SH-SY5Y (cell line): ENCODE data around the gene IL33.

ENCODE experiments used
- GATA2 ChIP-seq: IDR thresholded peaks from 2 replicates; pipeline ENCODE4 v1.6.1; 2011; ENCODE audit warnings: mild to moderate bottlenecking, low read depth, low read length
- GATA3 ChIP-seq: IDR thresholded peaks from 2 replicates; pipeline ENCODE4 v1.6.1; 2011; ENCODE audit warnings: low read depth, mild to moderate bottlenecking, low read length, moderate library complexity

The IL33 gene

DNA sequence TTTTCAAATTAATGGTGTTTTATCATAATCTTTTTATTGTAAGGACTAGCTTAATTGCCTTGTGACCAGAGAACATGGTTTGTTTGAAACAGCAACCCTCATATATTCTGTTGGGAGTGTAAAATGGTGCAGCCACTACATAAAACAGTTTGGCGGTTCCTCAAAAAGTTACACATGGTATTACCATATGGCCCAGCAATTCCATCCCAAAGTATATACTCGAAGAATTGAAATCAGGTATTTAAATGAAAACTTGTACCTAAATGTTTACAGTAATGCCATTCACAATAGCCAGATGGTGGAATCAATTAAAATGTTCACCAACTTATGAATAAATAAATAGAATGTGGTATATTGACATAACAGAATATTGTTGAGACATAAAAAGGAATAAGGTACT lies 14.8 kb upstream of the IL33 start:
- TF ChIP-seq GATA2 (no peak), GATA3 (no peak)

DNA sequence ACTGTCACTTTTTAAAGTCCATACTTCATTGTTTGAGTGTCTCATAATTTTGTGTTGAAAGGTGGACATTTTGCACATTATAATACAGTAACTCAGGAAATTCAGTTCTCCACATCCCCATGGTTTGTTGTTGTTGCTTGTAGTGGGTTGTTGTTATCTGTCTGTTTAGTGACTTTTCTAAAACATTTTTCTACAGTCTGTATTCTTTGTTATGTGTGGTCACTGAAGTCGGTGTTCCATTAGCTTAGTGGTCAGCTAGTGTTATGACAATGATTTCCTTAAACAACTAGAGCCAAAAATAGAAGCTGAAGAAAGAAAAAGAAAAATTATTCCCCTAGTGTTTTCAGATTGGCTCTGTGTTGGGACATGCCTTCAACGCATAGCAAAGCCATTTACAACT lies 5.6 kb upstream of the IL33 start:
- TF ChIP-seq GATA2, result no peak
- TF ChIP-seq GATA3, result no peak

- no peak for TF ChIP-seq GATA3
- TF ChIP-seq GATA2, result no peak
These were observed 2.8 kb upstream of the IL33 start for GRCh38 chr9:6212722-6213375.

DNA sequence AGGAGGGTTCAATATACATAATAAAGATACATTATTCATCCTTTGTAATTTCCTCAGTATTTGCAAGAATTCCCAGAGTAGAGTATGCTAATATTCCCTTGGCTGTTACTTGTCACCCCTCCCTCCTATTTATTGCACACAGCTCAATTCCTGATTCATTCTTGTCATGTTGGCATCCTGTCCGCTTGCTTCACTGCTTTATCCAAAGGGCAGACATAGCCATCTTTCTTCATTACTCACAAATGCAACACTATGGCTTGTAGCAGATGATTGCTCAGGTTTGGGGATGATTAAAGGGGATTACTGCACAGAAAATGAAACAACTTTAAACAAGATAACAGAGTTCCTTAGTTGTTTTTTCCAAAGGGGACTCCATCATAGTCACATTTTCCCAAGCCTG lies 1.2 kb upstream of the IL33 start:
- TF ChIP-seq GATA2 (no peak), GATA3 (no peak)

DNA sequence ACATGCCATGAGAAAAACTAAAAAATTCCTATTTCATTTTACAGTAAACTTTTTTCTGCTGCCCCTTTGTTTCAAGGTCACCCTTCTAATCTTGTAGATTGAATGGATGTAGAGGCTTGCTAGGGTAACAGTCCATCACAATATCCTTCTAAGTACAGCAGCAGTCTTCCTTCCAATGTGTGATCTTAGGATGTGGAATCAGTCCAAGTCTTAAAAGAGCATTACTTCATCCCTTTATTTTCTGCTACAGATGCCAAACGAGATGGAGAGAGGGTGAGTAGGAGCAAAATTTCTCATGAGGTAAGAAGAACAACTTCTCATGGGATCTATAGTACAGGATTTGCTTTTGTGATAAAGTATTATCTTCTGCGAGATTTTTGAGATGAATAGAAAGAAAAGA lies 704 bp upstream of the IL33 start:
- TF ChIP-seq GATA3 (no peak), GATA2 (no peak)

GRCh38 chr9:6216002-6216401 lies 395 bp downstream of the IL33 start:
- TF ChIP-seq GATA2, result no peak

- no peak for TF ChIP-seq GATA3
- TF ChIP-seq GATA2, result no peak
These were observed 1.3 kb downstream of the IL33 start for GRCh38 chr9:6216951-6217350.

DNA sequence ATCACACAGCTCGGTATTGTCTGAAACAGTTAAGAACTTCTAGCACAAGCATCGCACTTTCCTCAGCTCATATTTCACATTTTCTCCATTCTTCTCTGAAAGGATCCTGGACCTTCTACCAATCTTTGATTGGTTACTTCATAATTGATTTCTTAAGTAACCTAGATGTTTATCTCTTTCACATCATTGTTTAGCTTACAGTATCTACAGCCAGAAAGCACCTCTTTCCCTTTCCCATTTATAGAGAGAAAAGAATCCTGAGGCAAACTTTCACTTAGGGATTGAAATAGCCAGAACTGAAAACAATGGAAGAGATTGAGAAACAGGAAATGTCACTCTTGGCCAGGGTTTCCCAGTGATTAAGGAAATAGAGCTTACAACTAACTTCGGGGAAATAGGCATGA lies 2.5 kb downstream of the IL33 start:
- TF ChIP-seq GATA3 (no peak), GATA2 (no peak)

DNA sequence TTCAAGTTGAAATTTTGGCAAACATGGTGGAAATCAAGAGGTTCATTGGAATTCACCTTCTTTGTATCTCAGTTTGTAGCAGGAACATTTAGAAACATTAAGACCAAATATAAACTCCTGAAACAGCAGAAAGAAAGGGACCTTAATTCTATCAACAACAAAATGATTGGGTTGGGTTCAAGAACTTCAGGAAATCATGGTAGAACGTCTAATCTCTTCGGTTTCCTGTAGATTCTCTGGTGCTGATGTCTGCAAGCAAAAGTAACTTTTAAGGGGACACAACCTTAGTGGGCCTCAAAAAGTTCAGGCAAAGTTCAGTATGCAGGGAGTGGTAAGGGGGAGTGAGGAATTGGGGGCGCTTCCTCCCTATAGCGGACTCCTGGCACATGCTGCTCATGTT lies 3.4 kb downstream of the IL33 start:
- TF ChIP-seq GATA3 (no peak), GATA2 (no peak)

DNA sequence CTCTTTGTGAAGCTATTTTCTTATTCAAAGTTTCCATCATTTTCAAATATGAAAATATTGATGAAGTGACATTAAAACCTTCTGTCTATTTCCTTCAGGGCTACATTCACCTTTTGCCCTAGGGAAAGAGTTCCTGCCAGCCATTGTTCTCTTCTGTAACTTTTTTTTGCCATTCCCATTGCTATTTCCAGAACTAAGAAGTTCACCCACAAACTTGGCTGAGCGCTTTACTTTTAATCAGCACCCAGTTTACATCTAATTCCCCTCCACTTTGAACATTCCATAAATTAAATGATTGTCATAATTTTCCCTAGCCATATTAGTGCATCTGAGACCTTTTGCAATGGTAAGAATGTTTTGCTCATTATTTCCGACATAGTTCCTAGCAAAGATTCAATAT lies 4.4 kb downstream of the IL33 start:
- TF ChIP-seq GATA2, result no peak
- no peak for TF ChIP-seq GATA3

DNA sequence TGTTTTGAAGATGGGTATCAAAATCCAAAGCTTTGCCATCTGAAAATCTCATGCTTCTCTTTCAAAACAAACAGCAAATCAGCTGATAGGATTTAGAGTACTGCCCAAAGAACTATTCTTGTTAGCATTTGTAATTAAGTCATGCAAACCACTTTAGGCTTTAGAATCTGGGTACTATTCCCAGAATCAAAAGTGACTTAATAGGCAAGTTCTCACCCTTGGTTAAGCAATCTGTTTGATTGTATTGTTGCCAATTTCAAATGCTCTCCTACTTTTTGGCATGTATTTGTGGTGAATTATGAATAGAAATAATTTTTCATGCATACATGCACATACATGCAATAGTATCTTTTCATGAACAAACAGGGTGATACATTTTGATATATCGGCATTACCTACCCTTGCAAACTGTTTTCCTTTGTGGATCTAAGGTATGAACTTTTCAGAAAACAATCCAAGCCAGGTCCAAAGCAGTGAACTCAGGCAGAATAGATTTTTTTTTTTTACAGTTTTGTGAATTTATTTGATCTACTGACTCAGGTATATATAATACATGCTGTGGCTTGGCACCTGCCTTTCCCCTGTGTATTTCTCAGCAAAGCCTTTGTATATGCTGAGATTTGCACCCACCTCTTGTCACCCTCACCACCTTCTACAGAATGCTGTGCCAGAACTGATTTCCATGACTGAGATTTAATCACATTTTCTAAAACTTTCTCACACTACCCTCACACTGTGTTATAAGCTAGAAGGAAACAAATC lies 9.0 kb downstream of the IL33 start:
- TF ChIP-seq GATA3, result no peak
- TF ChIP-seq GATA2, result no peak

GRCh38 chr9:6226696-6227095 lies 11.1 kb downstream of the IL33 start:
- no peak for TF ChIP-seq GATA2
- TF ChIP-seq GATA3, result no peak

DNA sequence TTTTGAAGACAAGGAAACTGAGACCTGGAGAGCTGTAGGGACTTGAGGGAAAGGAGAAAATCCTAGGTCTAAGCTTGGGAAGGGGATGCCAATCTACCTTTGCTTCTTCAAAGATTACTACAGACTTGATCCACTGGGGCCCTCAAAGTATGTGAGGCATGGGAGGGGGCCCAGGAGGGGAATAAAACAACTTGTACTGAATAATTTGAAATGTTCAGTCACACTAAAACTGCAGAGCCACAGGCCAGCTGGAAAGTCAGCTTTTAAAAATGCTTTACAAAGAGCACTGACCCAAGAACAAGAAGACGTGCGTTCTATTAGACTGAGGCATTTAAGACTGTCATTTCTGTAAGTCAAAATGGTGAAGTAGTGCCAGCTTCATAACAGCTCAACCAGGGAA lies 13.6 kb downstream of the IL33 start:
- TF ChIP-seq GATA3, result no peak
- no peak for TF ChIP-seq GATA2

GRCh38 chr9:6229619-6230018 lies 14.0 kb downstream of the IL33 start:
- no peak for TF ChIP-seq GATA2
- no peak for TF ChIP-seq GATA3

DNA sequence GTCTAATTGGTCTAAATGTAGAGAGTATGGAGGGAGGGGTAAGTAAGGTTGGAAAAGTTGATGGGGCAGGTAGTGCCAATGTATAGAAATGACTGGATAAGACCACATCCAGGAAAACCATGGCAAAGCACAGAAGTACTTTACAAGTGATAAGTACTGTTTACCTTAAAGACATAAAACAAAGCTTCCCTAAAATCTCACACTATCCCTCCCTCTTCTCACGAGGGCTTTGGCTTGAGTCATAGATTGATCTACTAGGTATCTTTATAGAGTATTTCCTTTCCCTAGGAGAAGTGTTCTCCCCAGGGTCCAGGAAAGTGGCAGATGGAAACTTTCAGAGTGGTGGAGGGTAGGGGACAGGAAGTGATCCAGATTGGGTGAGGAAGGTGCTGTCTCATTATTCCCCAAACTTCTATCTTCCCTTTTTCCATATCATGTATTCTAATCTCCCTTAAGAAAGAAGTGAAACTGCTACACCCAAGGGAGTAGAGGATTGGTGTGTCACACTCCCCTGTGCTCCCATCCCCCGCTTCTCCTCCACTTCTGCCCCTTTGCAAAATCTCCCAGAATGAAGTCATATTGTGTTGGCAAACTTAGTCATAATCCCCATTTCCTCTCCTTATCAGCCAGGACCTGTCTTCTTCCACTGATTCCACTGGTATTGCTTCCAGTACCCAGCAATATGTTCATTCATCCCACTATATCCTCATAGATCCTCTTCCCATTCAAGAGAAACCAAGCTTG lies 14.6 kb downstream of the IL33 start:
- TF ChIP-seq GATA3 (no peak), GATA2 (no peak)
